K562 (cell line): ENCODE data around the gene SEC14L5.

ENCODE experiments used
- FOXP1 ChIP-seq: sonication (generic); formaldehyde crosslinking; IDR thresholded peaks from 2 replicates; pipeline ENCODE4 v1.8.0; 2022; ENCODE audit warnings: mild to moderate bottlenecking, missing genetic modification reagents
- HBP1 ChIP-seq: fragments of 450-650 bp; formaldehyde crosslinking; IDR thresholded peaks from 2 replicates; pipeline ENCODE4 v1.4.0; 2022; ENCODE audit warnings: missing genetic modification characterization
- PATZ1 ChIP-seq: fragments of 250-450 bp; sonication (Bioruptor Pico); IDR thresholded peaks from 2 replicates; pipeline ENCODE4 v1.5.0; 2020; ENCODE audit warnings: mild to moderate bottlenecking, borderline replicate concordance
- ZNF174 ChIP-seq: fragments of 250-450 bp; sonication (Bioruptor Pico); IDR thresholded peaks from 2 replicates; pipeline ENCODE4 v1.4.0; 2020; ENCODE audit warnings: mild to moderate bottlenecking
- ZNF785 ChIP-seq: fragments of 250-450 bp; sonication (Bioruptor Pico); IDR thresholded peaks from 2 replicates; pipeline ENCODE4 v1.4.0; 2020; ENCODE audit warnings: mild to moderate bottlenecking
- TF ChIP-seq, protein P1 (sequence below): sonication (generic); formaldehyde crosslinking; IDR thresholded peaks from 2 replicates; pipeline ENCODE4 v1.9.0; 2022; ENCODE audit warnings: mild to moderate bottlenecking, missing genetic modification reagents
- TF ChIP-seq, protein P2 (sequence below), 3 experiments: IDR thresholded peaks in 2 of 3; conservative IDR thresholded peaks in 1 of 3; 2 replicates each; pipeline ENCODE4 v1.5.1; 2011 to 2012; ENCODE audit warnings: low read length in 3 of 3, mild to moderate bottlenecking in 3 of 3, control low read depth in 2 of 3, improper control_type of control experiment in 1 of 3, inconsistent platforms in 1 of 3, low read depth in 1 of 3, mixed read lengths in 1 of 3, moderate library complexity in 1 of 3; ENCODE audit not compliant: insufficient read depth in 2 of 3

GRCh38 chr16:5019775-5020174 is 61.6 kb downstream of the SEC14L5 start:
- TF ChIP-seq FOXP1 (CRISPR knock-in tag) (no peak), ZNF785 (CRISPR knock-in tag) (no peak), PATZ1 (CRISPR knock-in tag) (no peak), ZNF174 (no peak), HBP1 (no peak)
- TF ChIP-seq, protein P1, sequence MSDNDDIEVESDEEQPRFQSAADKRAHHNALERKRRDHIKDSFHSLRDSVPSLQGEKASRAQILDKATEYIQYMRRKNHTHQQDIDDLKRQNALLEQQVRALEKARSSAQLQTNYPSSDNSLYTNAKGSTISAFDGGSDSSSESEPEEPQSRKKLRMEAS (CRISPR knock-in tag): no peak
- TF ChIP-seq, protein P2, sequence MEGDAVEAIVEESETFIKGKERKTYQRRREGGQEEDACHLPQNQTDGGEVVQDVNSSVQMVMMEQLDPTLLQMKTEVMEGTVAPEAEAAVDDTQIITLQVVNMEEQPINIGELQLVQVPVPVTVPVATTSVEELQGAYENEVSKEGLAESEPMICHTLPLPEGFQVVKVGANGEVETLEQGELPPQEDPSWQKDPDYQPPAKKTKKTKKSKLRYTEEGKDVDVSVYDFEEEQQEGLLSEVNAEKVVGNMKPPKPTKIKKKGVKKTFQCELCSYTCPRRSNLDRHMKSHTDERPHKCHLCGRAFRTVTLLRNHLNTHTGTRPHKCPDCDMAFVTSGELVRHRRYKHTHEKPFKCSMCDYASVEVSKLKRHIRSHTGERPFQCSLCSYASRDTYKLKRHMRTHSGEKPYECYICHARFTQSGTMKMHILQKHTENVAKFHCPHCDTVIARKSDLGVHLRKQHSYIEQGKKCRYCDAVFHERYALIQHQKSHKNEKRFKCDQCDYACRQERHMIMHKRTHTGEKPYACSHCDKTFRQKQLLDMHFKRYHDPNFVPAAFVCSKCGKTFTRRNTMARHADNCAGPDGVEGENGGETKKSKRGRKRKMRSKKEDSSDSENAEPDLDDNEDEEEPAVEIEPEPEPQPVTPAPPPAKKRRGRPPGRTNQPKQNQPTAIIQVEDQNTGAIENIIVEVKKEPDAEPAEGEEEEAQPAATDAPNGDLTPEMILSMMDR (IDR thresholded peaks at IDR 0.05 in 2 of 3, conservative IDR thresholded peaks at IDR 0.05 in 1 of 3; ENCODE audit: insufficient read depth in 2 of 3, low read depth in 1 of 3, low read length in 3 of 3): no peak
